ENCODE data around the gene LPCAT4. TPM values are rescaled to one million over a fixed set of nuclear protein-coding genes. Genes with fewer than 3 reads are reported as not detected.
"Not testable (repeated sequence)": the region's sequence is repeated elsewhere in the genome, so short reads cannot be mapped to it uniquely, and the experiment has no call there.

The LPCAT4 gene
- total RNA-seq, 2 experiments from 2014 or later: 112 to 119 TPM

DNA sequence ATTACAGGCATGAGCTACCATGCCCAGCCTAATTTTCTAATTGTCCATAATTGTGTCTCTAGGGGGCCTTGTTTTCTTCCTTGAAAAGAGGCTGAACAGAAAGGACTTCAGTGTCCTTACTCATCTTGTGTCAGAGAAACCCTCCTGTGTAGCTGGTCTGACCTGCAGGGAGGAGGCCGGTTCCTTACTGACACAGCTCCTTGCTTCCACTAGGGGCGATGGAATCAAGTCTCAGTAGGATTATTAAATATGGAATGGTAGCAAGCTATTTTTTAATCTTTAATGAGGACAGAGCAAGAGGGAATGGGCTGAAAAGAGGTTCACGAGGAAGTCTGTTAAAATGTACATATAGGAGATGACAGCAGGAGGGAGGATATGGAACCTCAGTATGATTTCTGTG is 8.6 kb downstream of the LPCAT4 start:
- DNase-seq (no peak), ATAC-seq (ENCODE audit: low read depth) (no peak)
- H3K27me3 Mint-ChIP-seq: no peaks in the 10 kb centered on the region
- POLR2A ChIA-PET: interaction anchor here (0.7 kb wide), 3 partner anchors 9 to 229 kb away, joined by 3 read pairs; no protein-coding TSS in a partner anchor
- peaks cover 10% of the 10 kb centered on the region for H3K36me3 Mint-ChIP-seq
- H3K27ac Mint-ChIP-seq: no peak overlapping the region
- peaks cover 8% of the 10 kb centered on the region for H3K4me1 Mint-ChIP-seq
- no peaks in the 10 kb centered on the region for H3K9me3 Mint-ChIP-seq
- H3K4me3 Mint-ChIP-seq: no peak overlapping the region

DNA sequence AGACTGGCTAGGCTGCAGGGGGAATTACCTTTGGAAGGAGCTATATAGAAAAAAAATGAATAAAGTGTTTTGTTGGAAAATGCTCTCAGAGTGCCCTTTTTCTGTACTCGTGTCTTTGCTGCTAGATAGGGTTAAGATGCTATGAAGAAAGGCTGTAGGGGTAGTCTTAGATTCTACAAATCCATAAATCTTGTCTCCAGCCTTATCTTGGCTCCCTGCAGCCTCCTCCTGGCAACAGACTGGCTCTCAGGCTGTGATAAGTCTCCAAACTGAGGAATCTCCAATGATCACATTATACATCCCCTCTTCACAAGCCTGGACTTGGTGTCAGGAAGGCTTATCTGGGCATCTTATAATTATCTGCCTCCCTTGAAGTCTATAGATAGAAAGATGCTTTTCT is 9.3 kb downstream of the LPCAT4 start:
- no peak overlapping the region for H3K4me3 Mint-ChIP-seq
- no peak for DNase-seq
- ATAC-seq (ENCODE audit: low read depth): no peak
- H3K9me3 Mint-ChIP-seq: no peaks in the 10 kb centered on the region
- H3K27ac Mint-ChIP-seq: no peak overlapping the region
- POLR2A ChIA-PET: no interaction called here
- H3K4me1 Mint-ChIP-seq: peaks cover 3% of the 10 kb centered on the region
- H3K36me3 Mint-ChIP-seq: peaks cover 10% of the 10 kb centered on the region
- H3K27me3 Mint-ChIP-seq: no peaks in the 10 kb centered on the region

DNA sequence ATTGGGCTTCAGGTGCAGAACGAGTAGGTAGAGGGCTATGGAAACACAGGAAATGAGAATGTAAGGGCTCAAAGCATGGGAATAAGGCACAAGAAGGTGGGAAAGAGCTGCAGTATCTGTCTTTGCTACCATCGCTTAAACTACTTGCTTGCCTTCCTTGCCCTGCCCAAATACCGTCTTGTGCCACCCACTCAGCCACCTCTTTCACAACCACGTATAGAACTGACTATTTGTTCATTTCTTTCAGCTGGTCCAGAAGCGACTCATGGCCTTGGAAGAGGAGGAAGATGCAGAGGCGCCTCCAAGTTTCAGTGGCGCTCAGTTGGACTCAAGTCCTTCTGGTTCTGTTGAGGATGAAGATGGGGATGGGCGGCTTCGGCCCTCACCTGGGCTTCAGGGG is 11.8 kb downstream of the LPCAT4 start:
- peaks cover 11% of the 10 kb centered on the region for H3K36me3 Mint-ChIP-seq
- POLR2A ChIA-PET: no interaction called here
- peaks cover 2% of the 10 kb centered on the region for H3K4me1 Mint-ChIP-seq
- DNase-seq: no peak
- H3K27ac Mint-ChIP-seq: peak overlapping the region; percentile 13
- H3K4me3 Mint-ChIP-seq: no peak overlapping the region
- H3K27me3 Mint-ChIP-seq: no peaks in the 10 kb centered on the region
- no peak for ATAC-seq (ENCODE audit: low read depth)
- H3K9me3 Mint-ChIP-seq: no peaks in the 10 kb centered on the region

DNA sequence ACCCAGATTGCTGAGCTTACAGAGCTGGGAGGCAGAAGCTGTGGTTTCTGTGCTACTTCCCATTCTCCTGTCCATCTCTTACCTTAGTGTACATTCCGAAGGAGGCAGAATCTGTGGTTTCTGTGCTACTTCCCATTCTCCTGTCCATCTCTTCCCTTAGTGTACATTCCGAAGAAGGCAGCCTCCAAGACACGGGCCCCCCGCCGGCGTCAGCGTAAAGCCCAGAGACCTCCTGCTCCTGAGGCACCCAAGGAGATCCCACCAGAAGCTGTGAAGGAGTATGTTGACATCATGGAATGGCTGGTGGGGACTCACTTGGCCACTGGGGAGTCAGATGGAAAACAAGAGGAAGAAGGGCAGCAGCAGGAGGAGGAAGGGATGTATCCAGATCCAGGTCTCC is 12.7 kb downstream of the LPCAT4 start:
- Mint-ChIP-seq H3K36me3 (peaks cover 8% of the 10 kb centered on the region), H3K9me3 (no peaks in the 10 kb centered on the region), H3K4me1 (peaks cover 2% of the 10 kb centered on the region), H3K27ac (no peak overlapping the region), H3K27me3 (no peaks in the 10 kb centered on the region), H3K4me3 (no peak overlapping the region)
- no peak for ATAC-seq (ENCODE audit: low read depth)
- no peak for DNase-seq
- POLR2A ChIA-PET: interaction anchor here (0.9 kb wide), 1 partner anchor 12 kb away, joined by 3 read pairs; the partner anchor contains the start of gene LPCAT4

DNA sequence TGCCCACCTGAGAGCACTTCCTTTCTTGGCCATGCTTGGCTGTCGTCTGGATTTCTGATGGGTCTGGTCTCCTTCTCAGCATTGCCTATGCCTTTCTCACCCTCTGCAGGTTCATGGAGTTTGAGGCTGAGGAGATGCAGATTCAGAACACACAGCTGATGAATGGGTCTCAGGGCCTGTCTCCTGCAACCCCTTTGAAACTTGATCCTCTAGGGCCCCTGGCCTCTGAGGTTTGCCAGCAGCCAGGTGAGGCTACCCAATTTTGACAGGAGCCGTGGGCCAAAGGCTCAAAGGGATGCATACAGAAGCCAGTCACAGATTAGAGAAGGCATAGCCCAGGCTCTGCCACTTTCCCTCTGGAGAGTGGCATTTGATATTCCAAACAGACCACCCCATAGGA is 13.4 kb downstream of the LPCAT4 start:
- no peaks in the 10 kb centered on the region for H3K27me3 Mint-ChIP-seq
- DNase-seq (no peak), ATAC-seq (ENCODE audit: low read depth) (no peak)
- no peak overlapping the region for H3K27ac Mint-ChIP-seq
- H3K4me3 Mint-ChIP-seq: no peak overlapping the region
- H3K9me3 Mint-ChIP-seq: no peaks in the 10 kb centered on the region
- peaks cover 2% of the 10 kb centered on the region for H3K4me1 Mint-ChIP-seq
- H3K36me3 Mint-ChIP-seq: peaks cover 8% of the 10 kb centered on the region
- POLR2A ChIA-PET: interaction anchor here (1.4 kb wide), 1 partner anchor 13 kb away, joined by 3 read pairs; no protein-coding TSS in a partner anchor

DNA sequence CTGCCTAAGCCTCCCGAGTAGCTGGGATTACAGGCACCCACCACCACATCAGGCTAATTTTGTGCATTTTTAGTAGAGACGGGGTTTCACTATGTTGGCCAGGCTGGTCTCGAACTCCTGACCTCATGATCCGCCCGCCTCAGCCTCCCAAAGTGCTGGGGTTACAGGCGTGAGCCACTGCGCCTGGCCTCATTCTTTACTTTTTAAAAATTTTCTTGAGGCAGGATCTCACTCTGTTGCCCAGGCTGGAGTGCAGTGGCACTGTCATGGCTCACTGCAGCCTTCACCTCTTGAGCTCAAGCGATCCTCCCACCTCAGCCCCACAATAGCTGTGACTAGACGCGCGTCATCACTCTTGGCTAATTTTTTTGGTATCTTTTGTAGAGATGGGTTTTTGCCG is 14.0 kb downstream of the LPCAT4 start:
- not testable (repeated sequence) for H3K4me3 Mint-ChIP-seq; H3K36me3 Mint-ChIP-seq; ATAC-seq (ENCODE audit: low read depth); H3K27me3 Mint-ChIP-seq; H3K27ac Mint-ChIP-seq; DNase-seq; H3K9me3 Mint-ChIP-seq; H3K4me1 Mint-ChIP-seq
- POLR2A ChIA-PET: interaction anchor here (1.4 kb wide), 1 partner anchor 13 kb away, joined by 3 read pairs; no protein-coding TSS in a partner anchor

DNA sequence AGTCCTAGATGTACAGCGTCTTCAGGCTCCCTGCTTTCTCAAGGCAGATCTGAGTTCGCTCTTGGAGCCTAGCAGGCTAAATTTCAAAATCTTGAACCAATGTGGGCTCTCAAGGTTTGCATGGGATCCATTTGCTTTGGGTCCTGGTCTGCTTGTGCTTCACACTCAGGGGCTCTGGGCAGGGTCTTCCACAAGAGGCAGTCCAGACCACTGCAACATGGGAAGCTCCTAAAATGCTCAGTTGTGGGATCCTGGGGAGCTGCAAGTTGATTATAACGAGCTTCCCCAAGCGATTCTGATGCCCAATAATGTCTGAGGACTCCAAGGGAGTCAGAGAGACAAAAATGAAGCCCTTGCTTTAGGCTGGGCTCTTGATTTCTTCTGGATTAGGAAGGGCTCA is 17.2 kb downstream of the LPCAT4 start:
- no peaks in the 10 kb centered on the region for H3K27me3 Mint-ChIP-seq

DNA sequence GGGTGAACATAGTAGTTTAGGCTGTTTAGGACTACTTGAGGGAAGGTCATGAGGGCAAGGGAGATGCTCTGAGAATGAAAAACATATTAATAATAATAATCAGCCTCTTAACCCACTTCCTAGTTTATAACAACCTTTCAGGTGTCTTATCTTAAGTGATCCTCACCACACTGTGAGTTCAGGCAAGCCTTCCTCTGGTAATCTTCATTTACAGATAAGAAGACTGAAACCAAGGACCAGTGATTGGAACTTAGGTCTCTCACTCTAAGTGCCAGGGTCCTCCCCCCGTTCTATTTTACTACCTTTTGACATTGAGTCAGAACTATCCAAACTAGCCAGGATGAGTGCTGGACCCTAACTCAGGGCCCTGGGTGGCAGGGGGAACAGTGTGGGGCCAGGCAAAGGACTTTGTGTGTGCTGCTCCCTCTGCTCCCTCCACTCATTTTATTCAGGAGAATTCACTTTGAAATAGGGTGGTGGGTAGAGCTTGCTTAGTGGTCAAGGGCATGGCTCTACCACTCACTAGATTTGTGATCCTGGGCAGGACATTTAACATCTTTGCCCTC is 18.2 kb downstream of the LPCAT4 start:
- Mint-ChIP-seq H3K4me3 (no peak overlapping the region), H3K9me3 (no peaks in the 10 kb centered on the region), H3K4me1 (peaks cover 2% of the 10 kb centered on the region), H3K27me3 (no peaks in the 10 kb centered on the region), H3K36me3 (peaks cover 4% of the 10 kb centered on the region), H3K27ac (no peak overlapping the region)
- ATAC-seq (ENCODE audit: low read depth): no peak
- POLR2A ChIA-PET: no interaction called here
- DNase-seq: no peak

More for the DNA sequence above, 17.2 kb downstream of the LPCAT4 start:
- H3K4me3 Mint-ChIP-seq: no peak overlapping the region
- POLR2A ChIA-PET: no interaction called here
- H3K27ac Mint-ChIP-seq: no peak overlapping the region
- no peaks in the 10 kb centered on the region for H3K9me3 Mint-ChIP-seq
- ATAC-seq (ENCODE audit: low read depth): no peak
- H3K4me1 Mint-ChIP-seq: peaks cover 2% of the 10 kb centered on the region
- peaks cover 4% of the 10 kb centered on the region for H3K36me3 Mint-ChIP-seq
- DNase-seq: no peak

DNA sequence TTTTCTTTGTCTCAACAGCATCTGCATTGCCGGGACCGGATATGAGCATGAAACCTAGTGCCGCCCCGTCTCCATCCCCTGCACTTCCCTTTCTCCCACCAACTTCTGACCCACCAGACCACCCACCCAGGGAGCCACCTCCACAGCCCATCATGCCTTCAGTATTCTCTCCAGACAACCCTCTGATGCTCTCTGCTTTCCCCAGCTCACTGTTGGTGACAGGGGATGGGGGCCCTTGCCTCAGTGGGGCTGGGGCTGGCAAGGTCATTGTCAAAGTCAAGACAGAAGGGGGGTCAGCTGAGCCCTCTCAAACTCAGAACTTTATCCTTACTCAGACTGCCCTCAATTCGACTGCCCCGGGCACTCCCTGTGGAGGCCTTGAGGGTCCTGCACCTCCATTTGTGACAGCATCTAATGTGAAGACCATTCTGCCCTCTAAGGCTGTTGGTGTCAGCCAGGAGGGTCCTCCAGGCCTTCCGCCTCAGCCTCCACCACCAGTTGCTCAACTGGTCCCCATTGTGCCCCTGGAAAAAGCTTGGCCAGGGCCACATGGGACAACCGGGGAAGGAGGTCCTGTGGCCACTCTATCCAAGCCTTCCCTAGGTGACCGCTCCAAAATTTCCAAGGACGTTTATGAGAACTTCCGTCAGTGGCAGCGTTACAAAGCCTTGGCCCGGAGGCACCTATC is 18.9 kb downstream of the LPCAT4 start:
- Mint-ChIP-seq H3K4me3 (no peak overlapping the region), H3K27ac (peak overlapping the region; percentile 4)
- POLR2A ChIA-PET: no interaction called here

DNA sequence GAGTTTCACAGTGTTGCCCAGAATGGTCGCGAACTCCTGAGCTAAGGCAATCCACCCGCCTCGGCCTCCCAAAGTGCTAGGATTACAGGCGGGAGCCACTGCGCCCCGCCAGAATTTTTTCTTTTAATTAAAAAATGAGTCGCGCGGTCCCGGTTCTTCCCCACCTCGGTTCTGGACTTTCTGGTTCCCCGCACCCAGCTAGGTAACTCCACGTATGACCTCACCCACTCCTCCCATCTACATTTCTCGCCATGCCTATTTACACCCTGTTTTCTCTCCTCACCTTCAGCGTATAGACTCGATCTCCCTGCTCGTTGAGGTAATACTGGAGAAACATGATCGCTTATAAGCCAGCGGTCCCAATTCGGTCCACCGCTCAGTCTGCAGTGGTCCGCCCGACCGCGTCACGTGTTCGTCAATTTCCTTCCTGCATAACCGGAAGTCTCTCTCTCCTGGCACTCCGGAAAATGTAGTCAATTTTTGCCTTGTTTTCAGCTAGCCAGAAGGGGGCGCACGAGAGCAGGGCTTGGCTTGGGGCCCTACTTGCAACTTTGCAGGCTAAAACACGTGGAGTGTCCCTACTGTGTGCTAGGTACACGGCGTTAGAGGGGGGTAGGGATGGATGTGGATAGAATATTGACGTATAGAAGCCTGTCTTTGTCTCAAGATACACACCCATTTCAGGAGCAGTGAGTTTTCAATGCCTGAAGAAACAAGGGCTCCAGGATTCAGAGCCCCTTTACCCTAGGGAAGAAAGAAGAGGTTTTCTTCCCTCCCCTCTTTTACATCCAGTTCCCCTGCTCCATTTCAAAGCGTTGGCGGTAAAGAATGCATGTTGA is 24.0 kb downstream of the LPCAT4 start, which contains the start of the genes NOP10 and NUTM1:
Gene NOP10, minus strand, starts transcription at position 400 of the 839 bp plus-strand sequence. Its CDS starts 63 bp downstream, at position 337.
Gene NUTM1, plus strand, starts transcription at position 579 of the 839 bp plus-strand sequence. CDS start 382 bp downstream, outside the sequence.
- Mint-ChIP-seq H3K4me1 (peaks cover 14% of the 10 kb centered on the region), H3K4me3 (no peak within 1 kb of the TSS), H3K9me3 (no peaks in the 10 kb centered on the region), H3K36me3 (peaks cover 21% of the 10 kb centered on the region), H3K27ac (peak within 1 kb of the TSS; percentile 87), H3K27me3 (no peaks in the 10 kb centered on the region)
- POLR2A ChIA-PET: interaction anchor here (0.5 to 1.9 kb wide), 10 partner anchors 14 to 243 kb away, joined by 3 to 33 read pairs (median 4); partner anchors contain the start of genes GOLGA8B, KATNBL1 and LPCAT4
- peak; percentile 97 for DNase-seq
- ATAC-seq (ENCODE audit: low read depth): peak; percentile 84

More for the DNA sequence above, 18.9 kb downstream of the LPCAT4 start:
- H3K9me3 Mint-ChIP-seq: no peaks in the 10 kb centered on the region
- H3K27me3 Mint-ChIP-seq: no peaks in the 10 kb centered on the region
- peaks cover 4% of the 10 kb centered on the region for H3K36me3 Mint-ChIP-seq
- DNase-seq (no peak), ATAC-seq (ENCODE audit: low read depth) (no peak)
- peaks cover 2% of the 10 kb centered on the region for H3K4me1 Mint-ChIP-seq

DNA sequence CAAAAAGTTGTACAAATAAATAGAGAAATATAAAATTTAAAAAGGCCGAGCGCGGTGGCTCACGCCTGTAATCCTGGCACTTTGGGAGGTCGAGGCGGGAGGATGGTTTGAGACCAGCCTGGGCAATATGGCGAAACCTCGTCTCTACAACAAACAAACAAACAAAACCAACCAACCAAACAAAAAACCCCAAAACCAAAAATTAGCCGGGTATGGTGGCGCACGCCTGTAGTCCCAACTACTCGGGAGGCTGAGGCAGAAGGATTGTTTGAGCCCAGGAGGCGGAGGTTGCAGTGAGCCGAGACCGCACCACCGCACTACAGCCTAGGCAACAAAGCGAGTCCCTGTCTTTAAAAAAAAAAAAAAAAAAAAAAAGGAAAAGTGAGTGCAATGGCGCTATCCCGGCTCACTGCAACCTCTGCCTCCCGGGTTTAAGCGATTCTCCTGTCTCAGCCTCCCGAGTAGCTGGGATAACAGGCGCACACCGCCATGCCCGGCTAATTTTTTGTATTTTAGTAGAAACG is 24.7 kb downstream of the LPCAT4 start:
- ATAC-seq (ENCODE audit: low read depth); H3K4me3 Mint-ChIP-seq: not testable (repeated sequence)
- DNase-seq: peak; percentile 51

DNA sequence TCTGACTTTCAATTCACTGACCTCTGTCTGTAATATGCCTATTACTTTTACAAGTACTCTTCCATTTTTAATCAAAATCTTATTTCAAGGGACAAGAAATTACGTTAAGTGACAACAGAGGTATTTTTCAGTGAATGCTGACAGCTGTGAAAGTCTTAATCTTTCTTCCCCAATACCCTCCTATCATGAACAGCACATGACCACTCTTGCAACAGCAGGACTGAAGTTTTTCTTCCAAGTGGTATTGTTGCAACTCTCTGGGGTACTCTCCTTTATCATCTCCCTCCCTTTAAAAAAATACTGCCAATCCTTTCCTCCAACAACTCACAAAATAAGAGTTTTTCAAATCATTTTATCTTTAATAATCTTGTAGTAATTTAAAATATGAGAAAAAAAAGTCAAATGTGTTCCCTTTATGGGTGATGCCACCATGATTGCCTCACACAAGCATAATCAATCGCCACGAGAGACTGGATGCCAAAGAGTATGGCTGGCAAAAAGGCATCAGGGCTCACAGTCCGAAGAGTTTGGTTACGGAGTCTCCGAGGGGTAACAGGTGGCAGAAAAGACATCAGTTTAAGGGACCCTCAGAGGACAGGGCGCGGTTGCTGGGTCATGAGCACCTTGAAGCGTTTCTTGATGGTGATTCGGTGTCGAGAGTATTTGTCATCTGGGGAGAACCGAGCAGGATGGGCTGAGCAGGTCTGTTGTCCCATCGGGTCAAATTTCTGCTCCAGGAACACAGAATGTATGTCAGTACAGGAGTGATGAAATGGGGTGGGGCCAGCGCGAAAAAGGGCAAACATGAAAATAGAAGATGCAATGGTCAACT is 25.4 kb downstream of the LPCAT4 start:
- POLR2A ChIA-PET: interaction anchor here (1.6 kb wide), 1 partner anchor 13 kb away, joined by 9 read pairs; no protein-coding TSS in a partner anchor
- Mint-ChIP-seq H3K9me3 (no peaks in the 10 kb centered on the region), H3K4me1 (peaks cover 17% of the 10 kb centered on the region), H3K4me3 (peak overlapping the region; percentile 53), H3K27me3 (no peaks in the 10 kb centered on the region), H3K27ac (peak overlapping the region; percentile 87), H3K36me3 (peaks cover 21% of the 10 kb centered on the region)
- DNase-seq (no peak), ATAC-seq (ENCODE audit: low read depth) (no peak)

More for the DNA sequence above, 24.7 kb downstream of the LPCAT4 start:
- Mint-ChIP-seq H3K27ac (peak overlapping the region; percentile 87), H3K36me3 (peaks cover 21% of the 10 kb centered on the region), H3K4me1 (peaks cover 14% of the 10 kb centered on the region)
- H3K27me3 Mint-ChIP-seq, H3K9me3 Mint-ChIP-seq: not testable (repeated sequence)
- POLR2A ChIA-PET: interaction anchor here (0.5 to 1.9 kb wide), 7 partner anchors 13 to 243 kb away, joined by 3 to 33 read pairs (median 6); partner anchors contain the start of genes KATNBL1 and LPCAT4
